Pancreas (tissue), 10 donors: ENCODE measurements around the gene EHBP1L1. TPM values are rescaled to one million over a fixed set of nuclear protein-coding genes. Genes with fewer than 3 reads are reported as not detected.

ENCODE experiments used
- ATAC-seq, 4 donors: fragments of 200-7000 bp; cut with Tn5 transposase; one replicate each; pipeline versions ENCODE4 v1.8.0 to v1.9.1; 2020; ENCODE audit warnings: mild to moderate bottlenecking in 4 of 4, moderate library complexity in 4 of 4
- DNase-seq, 6 donors: peaks; one replicate each; pipeline ENCODE4 v3.0.0-alpha.2; 2020
- FAIRE-seq: peaks from 2 replicates; lab custom pipeline; 2012; peaks lifted over from hg19 to GRCh38; lab: Jason Lieb, UNC
- H3K27ac ChIP-seq, 4 donors: fragments of 200-600 bp; sonication (generic); 1 replicate in 3 of 4; 2 replicates in 1 of 4; pipeline versions ENCODE4 v1.5.0 to v1.8.0; 2020
- H3K27me3 ChIP-seq, 4 donors: fragments of 200-600 bp; one replicate each; pipeline ENCODE4 v1.8.0; 2021
- H3K36me3 ChIP-seq, 3 donors: fragments of 200-600 bp; sonication (generic) in 1 of 3; one replicate each; pipeline versions ENCODE4 v1.5.0 to v1.8.0; 2020 to 2021
- H3K4me1 ChIP-seq, 3 donors: fragments of 200-600 bp; one replicate each; pipeline ENCODE4 v1.8.0; 2021
- H3K4me3 ChIP-seq, 4 donors: fragments of 200-600 bp; sonication (generic) in 2 of 4; one replicate each; pipeline versions ENCODE4 v1.5.0 to v1.8.0; 2020 to 2021
- H3K9me3 ChIP-seq, 4 donors: fragments of 200-600 bp; one replicate each; pipeline ENCODE4 v1.8.0; 2021
- CTCF ChIP-seq, 4 donors: fragments of 200-600 bp; sonication (generic) in 3 of 4; IDR thresholded peaks; one replicate each; pipeline versions ENCODE4 v1.5.0 to v1.8.0; 2021; ENCODE audit warnings: antibody characterized with exemption in 4 of 4
- WGBS, 2 donors: extraction: QIAGEN DNeasy Blood & Tissue Kit; methylation state at CpG; one replicate each; pipeline ENCODE4 v1.1.7; 2013; 5-methylcytosine and 5-hydroxymethylcytosine counted together
- intact Hi-C, 3 donors: fragments of 100-400 bp; cut with DNase I; formaldehyde crosslinking; loops; one replicate each; pipeline versions ENCODE4 v1.11.1 to v1.14.2; 2022
- polyA plus RNA-seq, 2 donors: library from polyadenylated mRNA; stranded (reverse); fragments of 200-250 nt; gene quantifications; one replicate each; pipeline ENCODE4 v1.2.3, GENCODE V29; 2013
- total RNA-seq, 6 donors: library from RNA; stranded (reverse); fragmentation: NEBNext Ultra II Directional in 4 of 6; extraction: Animal tissue kit (Norgen Biotek cat#: 25700) in 4 of 6; gene quantifications; one replicate each; pipeline versions ENCODE4 v1.2.1 to v1.2.4, GENCODE V29; 2021 to 2023
- donor health status: healthy with polysubstance abuse.
- donor health status: DM: no; HTN: no; CAD: no; lungs with moderate emphysema.
- donor health status: DM: no; HTN: no; CAD: no.
- donor health status: control.
- donor health status: control.
- donor health status: Bipolar disorder and iron deficiency.
- donor health status: DM: yes; HTN: yes; CAD: no.
- donor health status: DM: no; HTN: no; CAD: no.
- donor health status: DM: no; HTN: no; CAD: no.
- donor health status: DM: yes; HTN: yes; CAD: no.

EHBP1L1 gene
- total and polyA plus RNA-seq, 8 donors = 6.5 to 34.2 (median 14.6) TPM

GRCh38 chr11:65623852-65624616 is 48.2 kb downstream of the EHBP1L1 start:
- Histone ChIP-seq H3K4me1 (no peaks in the 10 kb centered on the region), H3K27me3 (no peaks in the 10 kb centered on the region), H3K9me3 (no peaks in the 10 kb centered on the region), H3K4me3 (no peak overlapping the region), H3K36me3 (peaks cover 0 to 40% (median 32%) of the 10 kb centered on the region in 3 donors), H3K27ac (no peak overlapping the region)
- DNase-seq = peak in 2 of 6 donors; percentile 23 to 75
- intact Hi-C loops = loop anchor here in 1 of 3 donors (10.0 kb wide), 1 partner anchor 361 kb away; no protein-coding TSS in a partner anchor
- FAIRE-seq = no peak
- ATAC-seq = no peak
- no peak for TF ChIP-seq CTCF (IDR thresholded peaks at IDR 0.05)
- WGBS, 2 donors = 91 to 93% methylated on average over 25 of the region's 25 CpGs

GRCh38 chr11:65624931-65625627 is 49.2 kb downstream of the EHBP1L1 start:
- DNase-seq (peak in 2 of 6 donors; percentile 26 to 56), ATAC-seq (no peak), FAIRE-seq (no peak)
- Histone ChIP-seq H3K36me3 (peaks cover 0 to 39% (median 33%) of the 10 kb centered on the region in 3 donors), H3K4me3 (no peak overlapping the region), H3K27me3 (no peaks in the 10 kb centered on the region), H3K9me3 (no peaks in the 10 kb centered on the region), H3K27ac (no peak overlapping the region), H3K4me1 (no peaks in the 10 kb centered on the region)
- WGBS, 2 donors = 89 to 90% methylated on average over 30 of the region's 30 CpGs
- no peak for TF ChIP-seq CTCF (IDR thresholded peaks at IDR 0.05)
- intact Hi-C loops = loop anchor here in 1 of 3 donors (10.0 kb wide), 1 partner anchor 360 kb away; no protein-coding TSS in a partner anchor

- peaks cover 0 to 40% (median 39%) of the 10 kb centered on the region in 3 donors for H3K36me3 ChIP-seq
- peak in 3 of 6 donors; percentile 38 to 73 (median 52) for DNase-seq
- 75 to 77% methylated on average over 30 of the region's 30 CpGs for WGBS, 2 donors
- TF ChIP-seq CTCF (IDR thresholded peaks at IDR 0.05) = peak; percentile 8 to 34 (median 30)
- H3K4me1 ChIP-seq = no peaks in the 10 kb centered on the region
- no peaks in the 10 kb centered on the region for H3K9me3 ChIP-seq
- no peak overlapping the region for H3K27ac ChIP-seq
- H3K27me3 ChIP-seq = no peaks in the 10 kb centered on the region
- intact Hi-C loops = loop anchor here in 1 of 3 donors (10.0 kb wide), 1 partner anchor 359 kb away; no protein-coding TSS in a partner anchor
- no peak overlapping the region for H3K4me3 ChIP-seq
- no peak for FAIRE-seq
- ATAC-seq = peak in 3 of 4 donors; percentile 74 to 91 (median 85)
These were observed 49.9 kb downstream of the EHBP1L1 start for GRCh38 chr11:65625628-65626342.

- H3K27me3 ChIP-seq = no peaks in the 10 kb centered on the region
- no peaks in the 10 kb centered on the region for H3K4me1 ChIP-seq
- H3K9me3 ChIP-seq = no peaks in the 10 kb centered on the region
- 92 to 95% methylated on average over 13 of the region's 13 CpGs for WGBS, 2 donors
- H3K36me3 ChIP-seq = peaks cover 0 to 44% (median 36%) of the 10 kb centered on the region in 3 donors
- DNase-seq (no peak), ATAC-seq (no peak), FAIRE-seq (no peak)
- no peak for TF ChIP-seq CTCF (IDR thresholded peaks at IDR 0.05)
- intact Hi-C loops = loop anchor here in 1 of 3 donors (10.0 kb wide), 1 partner anchor 358 kb away; no protein-coding TSS in a partner anchor
- H3K4me3 ChIP-seq = no peak overlapping the region
- no peak overlapping the region for H3K27ac ChIP-seq
These were observed 51.3 kb downstream of the EHBP1L1 start for GRCh38 chr11:65627202-65627601.
